HCT116 (cell line): ENCODE measurements around the gene TMEM91. TPM values are rescaled to one million over a fixed set of nuclear protein-coding genes. Genes with fewer than 3 reads are reported as not detected.

Experiments
- ATAC-seq: fragments of 200-7000 bp; cut with Tn5 transposase; 2 replicates; pipeline ENCODE4 v1.9.1; 2020; ENCODE audit warnings: mild to moderate bottlenecking, moderate library complexity
- BruUV-seq: library from RNA; stranded (reverse); fragments of 400-500 nt; replicated peaks from 2 replicates; lab custom pipeline; 2021; lab: Mats Ljungman, UMichigan
- CTCF ChIA-PET: fragments of 300-600 bp; sonication (Branson Sonifier 250); formaldehyde crosslinking; loops from one replicate; lab custom pipeline; 2021; ENCODE audit warnings: antibody characterized with exemption; lab: Charles Lee
- POLR2A ChIA-PET: fragments of 300-600, 350-600 bp; sonication (Branson Sonifier 250); formaldehyde crosslinking; loops from one replicate; lab custom pipeline; 2021; ENCODE audit warnings: antibody characterized with exemption; lab: Charles Lee
- RAD21 ChIA-PET, 2 experiments: fragments of 300-600 bp; sonication (Branson Sonifier 250); formaldehyde crosslinking; loops; one replicate each; lab custom pipeline; 2023; ENCODE audit warnings: low total read pairs in 2 of 2; ENCODE audit not compliant: uncharacterized antibody in 2 of 2, unreplicated experiment in 2 of 2, low non-redundant PET in 1 of 2; lab: Charles Lee
- DNase-seq: peaks from one replicate; pipeline ENCODE4 v3.0.0-alpha.2; 2010; ENCODE audit warnings: low read depth, low spot score
- H2AFZ ChIP-seq: fragments of 200-600 bp; shearing (Covaris generic), sonication (generic); 2 replicates; pipeline ENCODE4 v1.6.1; 2017; ENCODE audit warnings: low read depth, mixed run types, mixed read lengths, antibody characterized with exemption, low read length; ENCODE audit not compliant: poor library complexity, severe bottlenecking
- H3K27ac ChIP-seq: 2 replicates; pipeline ENCODE4 v1.5.1; 2012; ENCODE audit warnings: low read depth, low read length
- H3K27me3 ChIP-seq: fragments of 200-600 bp; sonication (generic); 2 replicates; pipeline ENCODE4 v1.6.1; 2016; ENCODE audit warnings: mixed run types, low read length, mixed read lengths; ENCODE audit not compliant: insufficient read depth
- H3K36me3 ChIP-seq, 2 experiments: fragments of 200-500 bp in 1 of 2; fragments of 200-600 bp in 1 of 2; sonication (Bioruptor generic) in 1 of 2; sonication (generic) in 1 of 2; 2 replicates each; pipeline versions ENCODE4 v1.5.1 to v1.6.1; 2014 to 2016; ENCODE audit warnings: low read length in 2 of 2, inconsistent platforms in 1 of 2, mixed read lengths in 1 of 2, mixed run types in 1 of 2; ENCODE audit not compliant: insufficient read depth in 2 of 2, control insufficient read depth in 1 of 2
- H3K4me1 ChIP-seq, 2 experiments: fragments of 200-600 bp in 1 of 2; sonication (generic) in 1 of 2; 2 replicates each; pipeline versions ENCODE4 v1.5.1 to v1.6.1; 2012 to 2017; ENCODE audit warnings: low read length in 2 of 2, inconsistent platforms in 1 of 2, mild to moderate bottlenecking in 1 of 2, mixed read lengths in 1 of 2, mixed run types in 1 of 2, moderate library complexity in 1 of 2; ENCODE audit not compliant: insufficient read depth in 2 of 2, control insufficient read depth in 1 of 2
- H3K4me2 ChIP-seq: fragments of 200-600 bp; sonication (generic); 2 replicates; pipeline ENCODE4 v1.6.1; 2017; ENCODE audit warnings: mixed run types, low read length, mixed read lengths
- H3K4me3 ChIP-seq, 2 experiments: fragments of 200-600 bp in 1 of 2; sonication (generic) in 1 of 2; replicated peaks in 1 of 2; 2 replicates each; pipeline ENCODE4 v1.5.1; 2011 to 2016; ENCODE audit warnings: low read length in 2 of 2, control low read depth in 1 of 2, low read depth in 1 of 2, mild to moderate bottlenecking in 1 of 2, mixed read lengths in 1 of 2, mixed run types in 1 of 2
- H3K79me2 ChIP-seq: fragments of 200-600 bp; sonication (generic); 2 replicates; pipeline ENCODE4 v1.6.1; 2017; ENCODE audit warnings: mild to moderate bottlenecking, mixed run types, low read length, moderate library complexity, mixed read lengths; ENCODE audit not compliant: insufficient read depth
- H3K9ac ChIP-seq: fragments of 200-600 bp; sonication (generic); 2 replicates; pipeline ENCODE4 v1.6.1; 2016; ENCODE audit warnings: low read length, mixed read lengths
- H3K9me2 ChIP-seq: fragments of 200-600 bp; sonication (generic), shearing (Covaris generic); 2 replicates; pipeline ENCODE4 v1.6.1; 2017; ENCODE audit warnings: mixed run types, mild to moderate bottlenecking, moderate library complexity; ENCODE audit not compliant: insufficient read depth
- H3K9me3 ChIP-seq, 2 experiments: fragments of 200-500 bp in 1 of 2; fragments of 200-600 bp in 1 of 2; sonication (Bioruptor generic) in 1 of 2; sonication (generic) in 1 of 2; 2 replicates each; pipeline ENCODE4 v1.6.1; 2014 to 2017; ENCODE audit warnings: low read length in 2 of 2, mixed read lengths in 2 of 2, inconsistent platforms in 1 of 2, low read depth in 1 of 2, mild to moderate bottlenecking in 1 of 2, mixed run types in 1 of 2, moderate library complexity in 1 of 2; ENCODE audit not compliant: control insufficient read depth in 1 of 2, insufficient read depth in 1 of 2
- H4K20me1 ChIP-seq: fragments of 200-600 bp; sonication (generic), shearing (Covaris generic); 2 replicates; pipeline ENCODE4 v1.6.1; 2017; ENCODE audit warnings: mixed run types, mild to moderate bottlenecking, moderate library complexity; ENCODE audit not compliant: insufficient read depth
- CBX3 ChIP-seq: IDR thresholded peaks from 2 replicates; pipeline ENCODE4 v1.6.1; 2012; ENCODE audit warnings: low read depth
- CEBPB ChIP-seq: IDR thresholded peaks from 2 replicates; pipeline ENCODE4 v1.6.1; 2012; ENCODE audit warnings: low read depth
- CTCF ChIP-seq, 3 experiments: fragments of 200-600 bp in 1 of 3; sonication (generic) in 1 of 3; IDR thresholded peaks in 2 of 3; conservative IDR thresholded peaks in 1 of 3; 2 replicates each; pipeline ENCODE4 v1.5.1; 2012 to 2017; ENCODE audit warnings: low read depth in 2 of 3, low read length in 2 of 3, antibody characterized with exemption in 1 of 3, borderline replicate concordance in 1 of 3, control low read depth in 1 of 3, mild to moderate bottlenecking in 1 of 3, mixed read lengths in 1 of 3, mixed run types in 1 of 3, moderate library complexity in 1 of 3; ENCODE audit not compliant: insufficient read depth in 1 of 3
- ELF1 ChIP-seq: IDR thresholded peaks from 2 replicates; pipeline ENCODE4 v1.6.1; 2012; ENCODE audit warnings: low read depth, borderline replicate concordance
- EZH2 ChIP-seq: fragments of 200-600 bp; sonication (generic); IDR thresholded peaks from 2 replicates; pipeline ENCODE4 v1.6.1; 2017; ENCODE audit warnings: antibody characterized with exemption, mixed run types
- EZH2phosphoT487 ChIP-seq: fragments of 200-600 bp; IDR thresholded peaks from 2 replicates; pipeline ENCODE4 v1.6.1; 2018; ENCODE audit warnings: antibody characterized with exemption, borderline replicate concordance
- FOSL1 ChIP-seq: IDR thresholded peaks from 2 replicates; pipeline ENCODE4 v1.6.1; 2012; ENCODE audit warnings: low read depth
- JUND ChIP-seq: IDR thresholded peaks from 2 replicates; pipeline ENCODE4 v1.6.1; 2012
- MAX ChIP-seq: IDR thresholded peaks from 2 replicates; pipeline ENCODE4 v1.6.1; 2012
- POLR2A ChIP-seq: IDR thresholded peaks from 2 replicates; pipeline ENCODE4 v1.7.0; 2011; ENCODE audit warnings: borderline replicate concordance; ENCODE audit not compliant: insufficient read depth, insufficient read length; ENCODE audit errors: extremely low read depth
- POLR2AphosphoS5 ChIP-seq: IDR thresholded peaks from 2 replicates; pipeline ENCODE4 v1.6.1; 2011; ENCODE audit warnings: mild to moderate bottlenecking, low read depth, low read length, moderate library complexity
- RAD21 ChIP-seq: IDR thresholded peaks from 2 replicates; pipeline ENCODE4 v1.6.1; 2012; ENCODE audit warnings: low read depth, mild to moderate bottlenecking
- REST ChIP-seq: IDR thresholded peaks from 2 replicates; pipeline ENCODE4 v1.6.1; 2012; ENCODE audit warnings: low read depth
- SIN3A ChIP-seq: IDR thresholded peaks from 2 replicates; pipeline ENCODE4 v1.6.1; 2012; ENCODE audit warnings: low read depth
- SRF ChIP-seq: IDR thresholded peaks from 2 replicates; pipeline ENCODE4 v1.6.1; 2012; ENCODE audit warnings: low read depth
- TCF7L2 ChIP-seq: IDR thresholded peaks from 2 replicates; pipeline ENCODE4 v1.7.0; 2011; ENCODE audit warnings: borderline replicate concordance, inconsistent platforms; ENCODE audit not compliant: insufficient read depth, insufficient read length; ENCODE audit errors: extremely low read depth
- YY1 ChIP-seq: IDR thresholded peaks from 2 replicates; pipeline ENCODE4 v1.6.1; 2011; ENCODE audit warnings: low read length, low read depth, moderate library complexity, mild to moderate bottlenecking; ENCODE audit not compliant: insufficient replicate concordance; ENCODE audit errors: extremely low read depth
- ZFX ChIP-seq: fragments of 450-650 bp; IDR thresholded peaks from 2 replicates; pipeline ENCODE4 v1.6.1; 2017
- intact Hi-C: fragments of 100-400 bp; cut with micrococcal nuclease; formaldehyde crosslinking; loops from 2 replicates; pipeline ENCODE4 v1.10.0; 2022
- total RNA-seq: library from RNA; stranded (reverse); gene quantifications from one replicate; pipeline ENCODE4 v1.2.1, GENCODE V29; 2021; ENCODE audit not compliant: unreplicated experiment
- TF ChIP-seq, protein P1 (sequence below): IDR thresholded peaks from 2 replicates; pipeline ENCODE4 v1.6.1; 2012
- TF ChIP-seq, protein P2 (sequence below): IDR thresholded peaks from 2 replicates; pipeline ENCODE4 v1.6.1; 2011; ENCODE audit warnings: mild to moderate bottlenecking, low read length, moderate library complexity; ENCODE audit not compliant: insufficient replicate concordance; ENCODE audit errors: extremely low read depth

Gene TMEM91
- total RNA-seq, 1 experiment from 2014 or later, result 4.4 TPM

DNA sequence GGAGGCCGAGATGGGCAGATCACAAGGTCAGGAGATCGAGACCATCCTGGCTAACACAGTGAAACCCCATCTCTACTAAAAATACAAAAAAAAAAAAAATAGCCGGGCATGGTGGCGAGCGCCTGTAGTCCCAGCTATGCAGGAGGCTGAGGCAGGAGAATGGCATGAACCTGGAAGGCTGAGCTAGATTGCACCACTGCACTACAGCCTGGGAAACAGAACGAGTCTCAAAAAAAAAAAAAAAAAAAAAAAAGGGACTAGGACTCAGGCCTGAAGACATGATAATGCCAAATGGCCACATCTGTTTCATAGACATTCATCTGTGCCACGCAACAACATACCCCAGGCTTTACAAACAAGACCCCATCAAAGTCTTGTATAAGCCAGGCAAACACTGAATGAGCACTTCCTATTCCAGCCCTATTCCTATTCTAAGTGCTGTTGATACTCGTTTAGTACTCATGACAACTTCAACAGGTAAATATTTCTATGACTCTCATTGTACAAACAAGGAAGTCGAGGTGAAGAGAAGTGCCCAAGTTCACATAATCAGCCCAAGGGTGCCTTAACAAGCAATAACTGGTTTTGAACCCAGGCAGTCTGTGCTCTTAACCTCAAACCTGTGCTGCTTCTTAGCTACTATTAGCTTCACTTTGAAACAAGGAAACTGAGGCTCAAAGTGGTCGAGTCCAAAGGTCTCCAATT lies 14.0 kb upstream of the TMEM91 start:
- H3K36me3 ChIP-seq, result no peaks in the 10 kb centered on the region
- no peaks in the 10 kb centered on the region for H3K9me3 ChIP-seq
- CTCF ChIA-PET, result no interaction called here
- peaks cover 8 to 34% of the 10 kb centered on the region in 2 experiments; a peak in 3 of 4 replicates for H3K4me1 ChIP-seq
- H3K27me3 ChIP-seq, result no peaks in the 10 kb centered on the region
- intact Hi-C loops, result no loop called here
- no peak for DNase-seq
- H3K79me2 ChIP-seq, result peaks cover 12% of the 10 kb centered on the region; the same call in 1 of the 2 replicates
- no peak overlapping the region for H3K9ac ChIP-seq
- no peaks in the 10 kb centered on the region for H4K20me1 ChIP-seq
- no TSS peak for BruUV-seq
- H3K9me2 ChIP-seq, result no peaks in the 10 kb centered on the region
- H3K4me2 ChIP-seq, result no peak overlapping the region
- H3K4me3 ChIP-seq, result no peak overlapping the region
- RAD21 ChIA-PET, result no interaction called here
- H3K27ac ChIP-seq, result no peak overlapping the region
- H2AFZ ChIP-seq, result no peak overlapping the region
- no peak for ATAC-seq
- TF ChIP-seq YY1 (no peak), MAX (no peak), FOSL1 (no peak), REST (no peak), JUND (no peak), CTCF (IDR thresholded peaks at IDR 0.05 in 2 of 3, conservative IDR thresholded peaks at IDR 0.05 in 1 of 3; ENCODE audit: borderline replicate concordance in 1 of 3, insufficient read depth in 1 of 3, low read depth in 2 of 3, low read length in 2 of 3) (no peak), ZFX (no peak), ELF1 (no peak), CEBPB (no peak), EZH2 (no peak), CBX3 (no peak), SRF (no peak), POLR2AphosphoS5 (no peak), SIN3A (no peak), TCF7L2 (no peak), RAD21 (no peak), EZH2phosphoT487 (no peak), POLR2A (no peak)
- TF ChIP-seq, protein P1, sequence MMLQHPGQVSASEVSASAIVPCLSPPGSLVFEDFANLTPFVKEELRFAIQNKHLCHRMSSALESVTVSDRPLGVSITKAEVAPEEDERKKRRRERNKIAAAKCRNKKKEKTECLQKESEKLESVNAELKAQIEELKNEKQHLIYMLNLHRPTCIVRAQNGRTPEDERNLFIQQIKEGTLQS, result no peak
- TF ChIP-seq, protein P2, sequence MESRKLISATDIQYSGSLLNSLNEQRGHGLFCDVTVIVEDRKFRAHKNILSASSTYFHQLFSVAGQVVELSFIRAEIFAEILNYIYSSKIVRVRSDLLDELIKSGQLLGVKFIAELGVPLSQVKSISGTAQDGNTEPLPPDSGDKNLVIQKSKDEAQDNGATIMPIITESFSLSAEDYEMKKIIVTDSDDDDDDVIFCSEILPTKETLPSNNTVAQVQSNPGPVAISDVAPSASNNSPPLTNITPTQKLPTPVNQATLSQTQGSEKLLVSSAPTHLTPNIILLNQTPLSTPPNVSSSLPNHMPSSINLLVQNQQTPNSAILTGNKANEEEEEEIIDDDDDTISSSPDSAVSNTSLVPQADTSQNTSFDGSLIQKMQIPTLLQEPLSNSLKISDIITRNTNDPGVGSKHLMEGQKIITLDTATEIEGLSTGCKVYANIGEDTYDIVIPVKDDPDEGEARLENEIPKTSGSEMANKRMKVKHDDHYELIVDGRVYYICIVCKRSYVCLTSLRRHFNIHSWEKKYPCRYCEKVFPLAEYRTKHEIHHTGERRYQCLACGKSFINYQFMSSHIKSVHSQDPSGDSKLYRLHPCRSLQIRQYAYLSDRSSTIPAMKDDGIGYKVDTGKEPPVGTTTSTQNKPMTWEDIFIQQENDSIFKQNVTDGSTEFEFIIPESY, result no peak
- POLR2A ChIA-PET, result interaction anchor here (2.1 kb wide), 1 partner anchor 10 kb away, joined by 13 read pairs; no protein-coding TSS in a partner anchor
